GM18873 (cell line): ENCODE measurements around the gene NRG2.

Experiments
- ATAC-seq: cut with Tn5 transposase; IDR thresholded peaks from one replicate; pipeline ENCODE4 v1.9.1; 2021; ENCODE audit warnings: mild to moderate bottlenecking, moderate library complexity, moderate number of reproducible peaks; ENCODE audit not compliant: unreplicated experiment, low FRiP score

Gene NRG2

DNA sequence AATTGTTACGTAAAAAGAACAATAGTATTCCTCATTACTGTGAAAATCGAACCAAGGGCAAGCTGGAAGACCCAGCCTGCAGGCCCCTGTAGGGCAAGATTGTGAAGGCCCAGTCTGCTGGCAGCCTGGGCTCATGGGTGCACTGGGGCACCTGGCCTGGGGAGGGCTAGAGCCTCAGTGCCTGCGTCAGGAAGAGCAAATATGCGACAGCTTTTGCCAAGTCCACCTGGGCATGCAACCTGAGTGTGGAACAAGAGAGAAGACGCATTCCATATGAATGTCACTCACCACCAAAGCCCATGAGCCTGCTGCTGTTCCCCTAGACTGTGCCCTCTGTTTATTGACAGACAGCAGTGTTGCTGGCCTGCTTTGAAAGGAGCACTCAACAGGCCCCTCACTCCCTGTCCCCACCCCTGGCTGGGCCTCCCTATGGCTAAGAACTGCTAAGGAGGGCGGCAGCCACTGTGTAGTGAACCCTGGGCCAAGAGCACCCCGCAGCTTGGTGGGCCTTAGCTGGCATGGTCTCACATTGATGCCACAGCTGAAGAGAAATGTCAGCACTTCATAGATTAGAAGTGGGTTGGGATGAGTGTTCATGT, 219.2 kb downstream of the NRG2 start:
- no peak for ATAC-seq

GRCh38 chr5:139822553-139823425, 220.3 kb downstream of the NRG2 start:
- ATAC-seq, result no peak

DNA sequence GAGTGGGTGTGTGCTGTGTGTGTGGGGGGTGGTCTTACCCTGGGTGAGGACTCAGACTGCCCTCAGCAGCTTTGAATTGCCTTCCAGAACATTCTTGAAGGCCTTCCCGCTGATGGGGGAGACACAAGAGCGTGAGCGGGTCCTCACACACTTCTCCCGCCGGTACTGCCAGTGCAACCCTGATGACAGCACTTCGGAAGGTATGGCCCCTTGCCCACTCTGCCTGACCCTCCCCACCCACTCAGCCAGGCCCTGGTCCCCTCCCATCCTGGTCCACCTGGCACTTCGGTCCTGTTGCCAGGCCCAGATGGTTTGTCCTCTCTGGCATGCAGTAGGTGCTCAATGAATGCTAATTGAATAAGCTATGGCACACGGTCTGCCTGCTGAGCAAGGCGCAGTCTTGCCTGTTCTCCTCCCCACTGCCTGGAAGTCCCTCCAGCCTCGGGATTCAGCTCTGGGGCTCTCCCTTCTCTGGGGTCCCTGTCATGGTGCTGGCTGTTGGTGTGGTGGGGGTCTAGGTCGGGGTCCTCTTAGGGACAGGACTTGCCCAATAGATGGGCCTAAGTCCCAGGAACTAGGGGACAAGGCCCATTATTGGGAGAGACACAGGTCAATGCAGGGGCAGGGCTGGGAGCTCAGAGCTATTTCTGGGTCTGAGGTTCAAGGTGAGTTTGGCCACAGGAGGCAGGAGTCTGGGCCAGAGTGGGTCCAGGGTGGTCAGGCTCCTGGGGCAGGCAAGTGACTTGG, 221.1 kb downstream of the NRG2 start:
- ATAC-seq, result no peak

DNA sequence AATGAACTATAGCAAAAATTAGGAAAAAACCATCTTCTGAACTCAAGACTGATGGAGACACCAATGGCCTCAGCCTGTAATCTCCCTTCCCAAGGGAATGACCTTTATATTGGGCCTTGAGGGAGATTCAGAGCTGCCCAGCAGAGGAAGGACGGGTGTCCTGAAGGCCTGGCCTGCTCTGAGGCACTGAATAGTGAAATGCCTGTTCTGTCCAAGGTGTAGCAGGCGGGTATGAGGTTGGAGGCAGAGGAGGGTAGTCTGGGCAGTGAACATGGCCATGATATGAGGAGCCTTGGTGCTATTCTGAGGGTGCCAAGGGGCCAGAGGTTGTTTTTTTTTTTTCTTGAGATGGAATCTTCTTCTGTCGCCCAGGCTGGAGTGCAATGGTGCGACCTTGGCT, 222.5 kb downstream of the NRG2 start:
- ATAC-seq, result no peak

DNA sequence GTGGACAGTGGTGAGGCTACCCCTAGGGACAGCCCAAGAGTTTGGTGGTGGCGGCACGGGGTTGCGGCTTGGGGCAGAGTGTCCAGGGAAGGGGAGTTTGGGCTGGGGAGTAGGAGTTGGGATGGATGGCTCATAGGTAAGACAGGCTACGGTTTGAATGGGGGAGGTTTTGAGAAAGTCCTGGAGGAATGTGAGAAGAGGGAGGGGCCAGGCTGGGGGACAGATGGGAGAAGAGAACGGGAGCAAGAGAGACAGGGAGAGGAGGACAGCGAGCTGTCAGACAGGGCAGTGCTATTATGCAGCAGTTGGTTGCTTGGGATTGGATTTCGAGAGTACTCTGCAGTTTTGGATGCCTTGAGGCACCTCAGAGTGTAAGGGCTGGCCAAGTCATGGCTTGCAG, 223.0 kb downstream of the NRG2 start:
- no peak for ATAC-seq

DNA sequence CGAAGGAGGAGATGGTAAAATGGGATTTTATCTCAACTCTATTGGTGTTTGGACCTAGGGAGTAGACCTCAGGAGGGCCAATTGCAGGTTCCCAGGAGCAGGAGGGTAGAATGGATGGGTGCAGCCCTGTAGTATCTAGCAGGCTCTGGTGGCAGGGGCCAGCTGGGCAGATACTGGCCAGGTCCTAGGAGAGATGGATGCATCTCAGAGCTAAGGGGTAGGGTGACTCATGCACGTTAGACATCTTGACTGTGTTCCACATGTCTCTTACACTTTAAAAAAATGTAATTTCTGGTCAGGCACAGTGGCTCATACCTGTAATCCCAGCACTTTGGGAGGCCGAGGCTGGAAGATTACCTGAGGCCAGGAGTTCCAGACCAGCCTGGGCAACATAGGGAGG, 225.1 kb downstream of the NRG2 start:
- no peak for ATAC-seq

DNA sequence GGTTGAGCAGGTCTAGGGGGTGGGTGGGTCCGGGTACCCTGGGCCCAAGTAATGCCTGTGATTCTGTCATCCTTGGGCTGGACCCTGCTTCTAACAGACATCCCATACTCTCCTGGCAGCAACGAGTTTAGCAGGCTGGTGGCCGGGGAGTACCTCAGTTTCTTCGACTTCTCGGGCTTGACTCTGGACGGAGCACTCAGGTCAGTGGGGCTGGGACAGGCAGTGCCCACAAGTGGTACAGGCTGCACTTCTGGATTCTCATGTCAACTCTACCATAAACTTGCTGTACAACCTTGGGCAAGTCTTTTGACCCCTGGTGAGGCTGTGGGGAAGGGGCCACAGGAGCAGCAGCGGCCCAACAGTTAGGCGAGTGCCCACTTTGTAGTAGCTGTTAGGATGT, 225.7 kb downstream of the NRG2 start:
- no peak for ATAC-seq

DNA sequence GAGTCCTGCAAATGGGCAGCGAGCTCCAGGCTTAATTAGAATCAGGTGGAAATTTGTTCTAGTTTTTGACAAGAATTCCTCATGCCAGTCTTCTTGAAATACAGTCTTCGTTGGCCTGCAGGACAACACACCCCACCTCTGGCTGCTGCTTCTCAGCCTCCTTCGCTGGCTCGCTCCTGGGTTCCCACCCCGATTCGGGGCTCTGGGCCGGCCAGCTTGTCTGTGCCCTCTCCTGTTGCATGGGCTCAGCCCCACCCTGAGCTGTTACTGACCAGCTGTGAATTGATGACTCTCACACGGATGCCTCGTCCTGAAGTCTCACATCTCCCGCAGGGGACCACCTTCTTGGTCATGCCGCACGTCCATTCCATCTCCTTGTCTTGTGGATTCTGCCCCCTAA, 226.5 kb downstream of the NRG2 start:
- no peak for ATAC-seq

DNA sequence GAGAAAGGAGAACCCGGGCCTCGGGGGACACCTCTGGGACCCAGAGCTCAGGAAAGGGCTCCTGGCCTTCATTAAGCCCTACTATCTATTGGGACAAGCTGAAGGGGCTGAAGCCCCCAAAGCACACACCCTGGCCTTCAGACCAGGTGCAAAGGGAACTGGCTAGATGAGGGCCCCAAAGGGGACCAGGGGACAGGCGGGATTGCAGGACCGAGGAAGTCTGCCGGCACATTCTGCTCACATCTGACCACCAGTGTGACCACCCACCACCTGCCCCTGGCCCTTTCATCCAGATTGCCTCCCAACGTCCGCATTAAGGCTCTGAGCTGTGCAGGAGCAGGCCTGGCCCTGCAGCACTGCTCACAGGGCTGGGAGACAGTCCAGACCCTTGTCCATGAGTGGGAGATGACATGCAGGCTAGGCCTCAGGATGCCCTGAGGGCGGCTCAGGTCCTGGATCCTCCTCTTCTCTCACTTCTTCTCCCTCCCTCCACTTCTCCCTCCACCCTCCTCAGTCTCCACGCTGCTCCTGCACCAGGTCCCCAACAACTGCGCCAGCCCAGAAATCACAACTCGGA, 228.3 kb downstream of the NRG2 start:
- ATAC-seq, result no peak

DNA sequence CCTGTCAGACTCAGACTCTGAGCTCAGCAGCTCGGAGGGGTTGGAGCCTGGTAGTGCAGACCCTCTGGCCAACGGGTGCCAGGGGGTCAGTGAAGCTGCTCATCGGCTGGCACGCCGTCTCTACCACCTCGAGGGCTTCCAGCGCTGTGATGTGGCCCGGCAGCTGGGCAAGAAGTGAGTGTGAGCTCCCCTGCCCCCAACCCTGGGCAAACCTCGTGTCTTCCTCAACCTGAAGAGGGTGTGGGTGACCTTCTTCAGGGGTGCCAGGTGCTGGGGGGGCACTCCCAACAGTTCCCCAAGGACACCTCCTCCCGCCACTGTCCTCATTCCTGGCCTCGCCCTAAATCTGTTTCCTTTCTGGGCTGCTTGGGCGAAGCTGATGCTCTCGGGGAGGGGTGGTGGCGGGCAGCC, 228.9 kb downstream of the NRG2 start:
- ATAC-seq, result no peak

- ATAC-seq, result no peak
These were observed 230.0 kb downstream of the NRG2 start for GRCh38 chr5:139812836-139813805.

DNA sequence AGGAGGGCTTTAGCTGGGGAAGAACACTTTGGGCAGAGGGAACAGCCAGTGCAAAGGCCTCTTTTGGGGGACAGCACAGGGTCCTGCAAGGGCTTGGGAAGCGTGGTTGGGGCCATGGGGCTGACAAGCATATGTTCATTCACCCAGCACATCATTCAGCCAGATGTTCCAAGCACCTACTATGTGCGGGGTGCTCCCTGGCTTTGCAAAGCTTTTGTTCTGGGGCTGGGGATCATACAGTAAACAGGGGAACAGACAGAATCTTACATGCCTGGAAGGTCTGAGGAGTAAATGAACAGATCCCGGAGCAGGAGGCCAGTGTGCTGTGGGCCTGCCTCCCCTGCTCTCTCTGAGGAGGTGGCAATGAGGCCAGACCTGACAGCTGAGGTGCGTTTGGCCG, 230.8 kb downstream of the NRG2 start:
- no peak for ATAC-seq

- no peak for ATAC-seq
These were observed 231.9 kb downstream of the NRG2 start for GRCh38 chr5:139811274-139811607.

DNA sequence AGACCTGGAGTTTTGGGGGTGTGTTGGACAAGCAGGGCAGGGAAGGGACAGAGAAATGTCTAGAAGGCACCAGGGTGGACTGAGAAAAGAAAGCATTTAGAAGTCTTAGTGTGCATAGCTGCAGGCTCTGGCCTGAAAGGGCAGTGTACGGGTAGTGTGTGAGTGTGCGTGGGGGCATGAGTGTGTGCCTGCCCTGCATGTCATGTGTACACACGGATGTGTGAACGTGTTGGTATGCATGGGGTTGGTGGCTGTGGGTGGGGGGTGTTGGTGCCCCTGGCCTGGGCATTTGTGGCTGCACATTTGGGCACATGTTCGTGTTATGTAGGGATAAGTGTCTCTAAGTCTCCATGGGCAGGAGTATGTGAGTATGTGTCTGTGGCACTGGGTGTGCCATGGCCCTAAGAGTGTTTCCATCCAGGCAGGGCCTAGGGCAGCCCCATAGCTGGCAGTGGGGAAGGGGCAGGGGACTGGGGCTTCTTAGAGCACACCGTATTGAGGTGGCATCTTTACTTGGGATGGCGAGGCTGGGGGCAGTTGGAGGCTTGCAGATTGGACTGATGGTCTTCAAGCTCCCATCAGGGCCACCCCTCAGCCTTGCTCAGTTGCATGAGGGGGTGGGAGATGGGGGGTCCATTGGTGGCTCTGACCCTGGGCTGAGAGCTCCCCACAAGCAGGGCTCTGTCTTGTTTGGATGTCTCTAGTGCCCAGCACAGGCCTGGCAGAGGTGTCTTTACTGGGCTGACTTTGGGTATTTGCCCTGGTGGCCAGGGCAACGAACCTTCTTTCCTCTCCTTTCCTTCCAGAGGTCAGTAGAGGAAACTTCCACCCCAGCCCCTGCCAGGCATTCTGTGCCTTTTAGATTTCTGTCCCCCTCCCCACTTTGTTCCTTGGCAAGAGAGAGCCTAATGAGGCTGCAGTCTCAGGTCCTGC, 232.5 kb downstream of the NRG2 start:
- ATAC-seq, result no peak

- ATAC-seq, result no peak
These were observed 233.7 kb downstream of the NRG2 start for GRCh38 chr5:139809331-139809810.

DNA sequence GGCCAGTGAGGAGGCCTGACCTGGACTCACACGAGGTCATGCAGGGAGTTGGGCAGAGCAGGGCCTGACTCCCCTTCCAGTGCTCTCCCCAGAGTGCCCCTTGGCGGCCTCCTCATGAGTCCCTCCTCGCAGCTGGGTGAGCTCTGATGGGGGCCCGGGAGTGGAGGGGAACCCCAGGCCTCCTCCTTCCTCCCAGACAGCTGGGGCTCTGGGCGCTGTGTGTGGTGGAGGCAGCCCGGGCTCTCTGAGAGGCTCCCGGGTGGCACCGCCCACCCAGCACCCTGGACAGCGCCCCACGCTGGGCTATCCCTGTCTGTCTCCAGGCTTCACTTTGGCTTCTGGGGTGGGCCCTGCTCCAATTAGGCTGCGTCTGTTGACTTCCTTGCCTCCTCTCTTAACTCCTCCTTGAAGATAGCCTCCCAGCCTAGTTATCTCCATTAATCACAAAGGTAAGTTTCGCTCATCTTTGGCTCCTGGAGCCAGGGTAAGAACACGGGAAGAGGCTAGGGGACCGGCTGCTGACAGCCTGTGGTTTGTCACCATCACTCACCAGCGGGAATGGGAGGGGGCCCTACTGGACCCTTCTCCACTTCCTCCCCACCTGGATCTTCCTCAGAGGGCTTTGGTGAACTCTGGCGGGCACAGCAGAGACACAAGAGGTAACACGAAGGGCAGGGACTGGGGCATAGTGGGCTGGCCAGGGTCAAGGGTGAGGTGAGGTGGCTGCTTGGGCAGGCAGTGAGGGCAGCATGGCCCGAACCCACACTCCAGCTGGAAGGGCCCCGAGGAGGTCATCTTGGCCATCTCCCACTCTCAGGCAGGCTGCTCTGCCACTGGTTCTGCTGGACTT, 234.4 kb downstream of the NRG2 start:
- ATAC-seq, result no peak

DNA sequence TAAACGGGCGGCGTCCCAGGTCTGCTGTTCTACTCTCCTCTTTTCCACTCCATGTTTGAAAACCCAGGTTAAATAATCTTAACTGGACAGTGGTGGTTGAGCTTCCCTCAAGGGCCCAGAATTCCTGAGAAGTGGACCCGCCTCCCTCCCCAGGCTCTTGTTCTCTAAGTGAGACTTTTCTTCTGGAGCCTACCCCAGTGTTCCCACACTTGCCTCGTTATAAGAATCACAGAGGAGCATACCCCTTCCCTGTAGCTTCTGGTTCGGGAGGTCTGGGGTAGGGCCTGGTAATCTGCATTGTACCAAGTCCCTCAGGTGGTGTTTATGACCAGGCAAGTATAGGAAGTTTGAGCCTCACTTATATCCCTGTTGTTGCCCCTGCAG, 235.5 kb downstream of the NRG2 start:
- no peak for ATAC-seq
